Esophagus squamous epithelium (tissue), 4 donors: Measurements from ENCODE around the gene PML.

Experiments
- CTCF ChIP-seq, 6 experiments: fragments of 450-650 bp in 4 of 6; fragments of 200-600 bp in 2 of 6; sonication (generic) in 2 of 6; IDR thresholded peaks; one replicate each; pipeline ENCODE4 v1.5.1; 2016 to 2019; ENCODE audit warnings: antibody characterized with exemption in 6 of 6, mild to moderate bottlenecking in 4 of 6, moderate library complexity in 4 of 6
- POLR2A ChIP-seq, 4 donors: fragments of 450-650 bp; IDR thresholded peaks; one replicate each; pipeline ENCODE4 v1.6.1; 2017; ENCODE audit warnings: antibody characterized with exemption in 4 of 4, mild to moderate bottlenecking in 4 of 4, moderate library complexity in 3 of 4

- no peak for TF ChIP-seq CTCF (IDR thresholded peaks at IDR 0.05)
- no peak for TF ChIP-seq POLR2A (IDR thresholded peaks at IDR 0.05)
Measured at GRCh38 chr15:74025436-74025835, 30.9 kb downstream of the PML start.
